Large intestine (tissue), 3 donors: Measurements from ENCODE around the gene FOXD3. TPM values are rescaled to one million over a fixed set of nuclear protein-coding genes. Genes with fewer than 3 reads are reported as not detected.
A peak's percentile ranks its signal among the peaks of the same experiment; 100 is the strongest.
"Not testable (repeated sequence)": the region's sequence is repeated elsewhere in the genome, so short reads cannot be mapped to it uniquely, and the experiment has no call there.

Experiments used
- DNase-seq, 2 donors: peaks; one replicate each; pipeline versions ENCODE4 v3.0.0 to v3.0.0-alpha.2; 2013
- H3K27ac ChIP-seq: one replicate; pipeline ENCODE4 v1.5.1; 2013; ENCODE audit warnings: low read length
- H3K27me3 ChIP-seq: 2 replicates; pipeline ENCODE4 v1.6.1; 2013; ENCODE audit warnings: low read length; ENCODE audit not compliant: control insufficient read depth, insufficient read depth
- H3K36me3 ChIP-seq: 2 replicates; pipeline ENCODE4 v1.6.1; 2013; ENCODE audit warnings: low read length; ENCODE audit not compliant: control insufficient read depth, insufficient read depth
- H3K4me1 ChIP-seq: one replicate; pipeline ENCODE4 v1.6.1; 2013; ENCODE audit warnings: low read length; ENCODE audit not compliant: control insufficient read depth, insufficient read depth
- H3K4me3 ChIP-seq: one replicate; pipeline ENCODE4 v1.5.1; 2013; ENCODE audit warnings: low read length
- H3K9me3 ChIP-seq: one replicate; pipeline ENCODE4 v1.6.1; 2013; ENCODE audit warnings: mild to moderate bottlenecking, low read depth, low read length, moderate library complexity; ENCODE audit not compliant: control insufficient read depth
- WGBS: methylation state at CpG from one replicate; pipeline ENCODE4 v1.1.5; 2013; ENCODE audit warnings: low lambda C conversion rate; ENCODE audit not compliant: insufficient coverage; 5-methylcytosine and 5-hydroxymethylcytosine counted together
- polyA plus RNA-seq: library from polyadenylated mRNA; unstranded; fragments of 120-200 nt; gene quantifications from one replicate; pipeline ENCODE4 v1.2.1, GENCODE V29; 2013

FOXD3 gene
- polyA plus RNA-seq, 1 donor: 1.6 TPM

GRCh38 chr1:63328122-63328521 is 5.8 kb downstream of the FOXD3 start:
- 0% methylated on average over 2 of the region's 8 CpGs for WGBS
- H3K36me3 ChIP-seq: no peaks in the 10 kb centered on the region

GRCh38 chr1:63328781-63329180 is 6.4 kb downstream of the FOXD3 start:
- Histone ChIP-seq H3K9me3 (peaks cover 14% of the 10 kb centered on the region), H3K27ac (no peak overlapping the region), H3K27me3 (peaks cover 88% of the 10 kb centered on the region)

More at GRCh38 chr1:63328122-63328521, 5.8 kb downstream of the FOXD3 start:
- DNase-seq: no peak
- no peak overlapping the region for H3K4me3 ChIP-seq
- H3K27me3 ChIP-seq: peaks cover 87% of the 10 kb centered on the region
- peaks cover 14% of the 10 kb centered on the region for H3K9me3 ChIP-seq
- H3K4me1 ChIP-seq: peaks cover 8% of the 10 kb centered on the region
- no peak overlapping the region for H3K27ac ChIP-seq

GRCh38 chr1:63329621-63330330 is 7.4 kb downstream of the FOXD3 start:
- no CpG with 5 or more reads among the region's 50 CpGs for WGBS
- no peak overlapping the region for H3K4me3 ChIP-seq
- DNase-seq: peak in 1 of 2 donors; percentile 54

More at GRCh38 chr1:63328781-63329180, 6.4 kb downstream of the FOXD3 start:
- Histone ChIP-seq H3K36me3 (no peaks in the 10 kb centered on the region), H3K4me3 (no peak overlapping the region), H3K4me1 (peaks cover 8% of the 10 kb centered on the region)
- 50% methylated on average over 1 of the region's 9 CpGs for WGBS
- DNase-seq: no peak

GRCh38 chr1:63330331-63330916 is 8.1 kb downstream of the FOXD3 start:
- no CpG with 5 or more reads among the region's 28 CpGs for WGBS
- Histone ChIP-seq H3K4me3 (no peak overlapping the region), H3K27ac (no peak overlapping the region)

More at GRCh38 chr1:63329621-63330330, 7.4 kb downstream of the FOXD3 start:
- Histone ChIP-seq H3K4me1 (peaks cover 8% of the 10 kb centered on the region), H3K27ac (no peak overlapping the region), H3K9me3 (peaks cover 9% of the 10 kb centered on the region), H3K36me3 (no peaks in the 10 kb centered on the region), H3K27me3 (peaks cover 86% of the 10 kb centered on the region)

GRCh38 chr1:63342402-63342801 is 20.0 kb downstream of the FOXD3 start:
- no peak for DNase-seq
- peaks cover 27% of the 10 kb centered on the region for H3K27me3 ChIP-seq
- no peaks in the 10 kb centered on the region for H3K36me3 ChIP-seq
- no peaks in the 10 kb centered on the region for H3K4me1 ChIP-seq
- 80% methylated on average over 2 of the region's 2 CpGs for WGBS
- no peak overlapping the region for H3K4me3 ChIP-seq
- no peaks in the 10 kb centered on the region for H3K9me3 ChIP-seq
- H3K27ac ChIP-seq: no peak overlapping the region

More at GRCh38 chr1:63330331-63330916, 8.1 kb downstream of the FOXD3 start:
- Histone ChIP-seq H3K36me3 (no peaks in the 10 kb centered on the region), H3K4me1 (peaks cover 8% of the 10 kb centered on the region), H3K9me3 (peaks cover 9% of the 10 kb centered on the region), H3K27me3 (peaks cover 88% of the 10 kb centered on the region)
- DNase-seq: peak in 1 of 2 donors; percentile 3

- H3K36me3 ChIP-seq: no peaks in the 10 kb centered on the region
- H3K9me3 ChIP-seq: no peaks in the 10 kb centered on the region
- no peaks in the 10 kb centered on the region for H3K4me1 ChIP-seq
- no peak for DNase-seq
- no peak overlapping the region for H3K4me3 ChIP-seq
- no CpG with 5 or more reads among the region's 1 CpG for WGBS
- peaks cover 33% of the 10 kb centered on the region for H3K27me3 ChIP-seq
- H3K27ac ChIP-seq: no peak overlapping the region
Measured at GRCh38 chr1:63343922-63344321, 21.6 kb downstream of the FOXD3 start.

- Histone ChIP-seq H3K27me3 (peaks cover 33% of the 10 kb centered on the region), H3K4me1 (no peaks in the 10 kb centered on the region), H3K27ac (no peak overlapping the region), H3K36me3 (no peaks in the 10 kb centered on the region), H3K4me3 (no peak overlapping the region), H3K9me3 (no peaks in the 10 kb centered on the region)
- no CpG with 5 or more reads among the region's 5 CpGs for whole genome bisulfite sequencing
- no peak for DNase-seq
Measured at GRCh38 chr1:63350320-63350719, 28.0 kb downstream of the FOXD3 start.

GRCh38 chr1:63352736-63353135 is 30.4 kb downstream of the FOXD3 start:
- Histone ChIP-seq H3K4me3 (no peak overlapping the region), H3K9me3 (peaks cover 2% of the 10 kb centered on the region), H3K36me3 (no peaks in the 10 kb centered on the region), H3K4me1 (no peaks in the 10 kb centered on the region), H3K27me3 (peaks cover 29% of the 10 kb centered on the region), H3K27ac (no peak overlapping the region)
- DNase-seq: no peak
- 90% methylated on average over 2 of the region's 2 CpGs for WGBS

GRCh38 chr1:63356234-63356633 is 33.9 kb downstream of the FOXD3 start:
- not testable (repeated sequence) for H3K4me3 ChIP-seq, DNase-seq, H3K4me1 ChIP-seq, H3K36me3 ChIP-seq, H3K9me3 ChIP-seq, H3K27ac ChIP-seq
- WGBS: 93% methylated on average over 2 of the region's 2 CpGs
- H3K27me3 ChIP-seq: peaks cover 20% of the 10 kb centered on the region

GRCh38 chr1:63359561-63359960 is 37.2 kb downstream of the FOXD3 start:
- WGBS: 82% methylated on average over 3 of the region's 5 CpGs

More at GRCh38 chr1:63359561-63359960, 37.2 kb downstream of the FOXD3 start:
- Histone ChIP-seq H3K27ac (no peak overlapping the region), H3K4me1 (no peaks in the 10 kb centered on the region), H3K27me3 (peaks cover 4% of the 10 kb centered on the region), H3K36me3 (no peaks in the 10 kb centered on the region), H3K9me3 (peaks cover 2% of the 10 kb centered on the region), H3K4me3 (no peak overlapping the region)
- no peak for DNase-seq
